Left lung (tissue), 10 donors: Measurements from ENCODE around the gene SLX9. TPM values are rescaled to one million over a fixed set of nuclear protein-coding genes. Genes with fewer than 3 reads are reported as not detected.

Experiments used
- ATAC-seq: fragments of 200-7000 bp; cut with Tn5 transposase; one replicate; pipeline ENCODE4 v1.9.1; 2020; ENCODE audit warnings: moderate library complexity
- DNase-seq, 4 donors: peaks; one replicate each; pipeline ENCODE4 v3.0.0-alpha.2; 2013 to 2020
- H3K27ac ChIP-seq, 2 donors: fragments of 200-600 bp; sonication (generic) in 1 of 2; one replicate each; pipeline versions ENCODE4 v1.5.0 to v1.8.0; 2020 to 2021
- H3K27me3 ChIP-seq, 2 donors: fragments of 200-600 bp; sonication (generic) in 1 of 2; one replicate each; pipeline versions ENCODE4 v1.5.0 to v1.8.0; 2020 to 2021
- H3K36me3 ChIP-seq, 2 donors: fragments of 200-600 bp; sonication (generic) in 1 of 2; one replicate each; pipeline versions ENCODE4 v1.5.0 to v1.8.0; 2020 to 2021
- H3K4me1 ChIP-seq, 2 donors: fragments of 200-600 bp; one replicate each; pipeline ENCODE4 v1.8.0; 2021
- H3K4me3 ChIP-seq, 2 donors: fragments of 200-600 bp; sonication (generic) in 1 of 2; one replicate each; pipeline versions ENCODE4 v1.5.0 to v1.8.0; 2020 to 2021; ENCODE audit warnings: mild to moderate bottlenecking in 1 of 2
- H3K9me3 ChIP-seq, 2 donors: fragments of 200-600 bp; sonication (generic) in 1 of 2; one replicate each; pipeline versions ENCODE4 v1.5.0 to v1.8.0; 2020 to 2021
- CTCF ChIP-seq, 2 donors: fragments of 200-600 bp; sonication (generic) in 1 of 2; IDR thresholded peaks; one replicate each; pipeline versions ENCODE4 v1.5.0 to v1.8.0; 2021; ENCODE audit warnings: antibody characterized with exemption in 2 of 2
- intact Hi-C, 2 donors: fragments of 100-400 bp; cut with DNase I; formaldehyde crosslinking; loops; one replicate each; pipeline versions ENCODE4 v1.11.2 to v1.14.2; 2022
- polyA plus RNA-seq, 6 donors: library from polyadenylated mRNA; unstranded; fragments of 120-200 nt; gene quantifications; one replicate each; pipeline ENCODE4 v1.2.1, GENCODE V29; 2013; ENCODE audit not compliant: insufficient read length in 6 of 6
- total RNA-seq, 2 donors: library from RNA; stranded (reverse); fragmentation: NEBNext Ultra II Directional; extraction: Animal tissue kit (Norgen Biotek cat#: 25700); gene quantifications; one replicate each; pipeline ENCODE4 v1.2.1, GENCODE V29; 2021
- donor health status: DM: no; HTN: yes; CAD: no.
- donor health status: DM: no; HTN: no; CAD: no.

SLX9 gene
- total and polyA plus RNA-seq, 8 donors: 11.5 to 29.6 (median 16.2) TPM

- Histone ChIP-seq H3K4me3 (no peak overlapping the region), H3K9me3 (no peaks in the 10 kb centered on the region), H3K27ac (no peak overlapping the region), H3K4me1 (peaks cover 0 to 15% of the 10 kb centered on the region in 2 donors), H3K36me3 (peaks cover 0 to 67% of the 10 kb centered on the region in 2 donors), H3K27me3 (no peaks in the 10 kb centered on the region)
- intact Hi-C loops: loop anchor here in 1 of 2 donors (5.0 kb wide), 1 partner anchor 179 kb away; no protein-coding TSS in a partner anchor
- no peak for TF ChIP-seq CTCF (IDR thresholded peaks at IDR 0.05)
- no peak for ATAC-seq
- peak in 1 of 4 donors; percentile 60 for DNase-seq
Observed at GRCh38 chr21:44948426-44949120, 8.7 kb downstream of the SLX9 start.

GRCh38 chr21:44949161-44949778, 9.4 kb downstream of the SLX9 start:
- H3K27me3 ChIP-seq: no peaks in the 10 kb centered on the region

GRCh38 chr21:44949779-44950198, 10.0 kb downstream of the SLX9 start:
- H3K27ac ChIP-seq: no peak overlapping the region
- DNase-seq: peak; percentile 53 to 97 (median 82)
- H3K4me3 ChIP-seq: no peak overlapping the region
- peaks cover 0 to 67% of the 10 kb centered on the region in 2 donors for H3K36me3 ChIP-seq
- H3K4me1 ChIP-seq: peaks cover 0 to 15% of the 10 kb centered on the region in 2 donors
- intact Hi-C loops: loop anchor here (5.0 to 10.0 kb wide), 2 partner anchors 175 to 178 kb away; no protein-coding TSS in a partner anchor
- no peaks in the 10 kb centered on the region for H3K27me3 ChIP-seq
- peak; percentile 95 for ATAC-seq
- peak; percentile 89 to 96 for TF ChIP-seq CTCF (IDR thresholded peaks at IDR 0.05)
- no peaks in the 10 kb centered on the region for H3K9me3 ChIP-seq

More at GRCh38 chr21:44949161-44949778, 9.4 kb downstream of the SLX9 start:
- TF ChIP-seq CTCF (IDR thresholded peaks at IDR 0.05): no peak
- DNase-seq (peak in 1 of 4 donors; percentile 76), ATAC-seq (peak; percentile 9)
- intact Hi-C loops: loop anchor here in 1 of 2 donors (5.0 kb wide), 1 partner anchor 178 kb away; no protein-coding TSS in a partner anchor
- Histone ChIP-seq H3K27ac (no peak overlapping the region), H3K4me3 (no peak overlapping the region), H3K9me3 (no peaks in the 10 kb centered on the region), H3K4me1 (peaks cover 0 to 15% of the 10 kb centered on the region in 2 donors), H3K36me3 (peaks cover 0 to 67% of the 10 kb centered on the region in 2 donors)

GRCh38 chr21:44950351-44950750, 10.5 kb downstream of the SLX9 start:
- Histone ChIP-seq H3K27me3 (no peaks in the 10 kb centered on the region), H3K4me1 (peaks cover 0 to 15% of the 10 kb centered on the region in 2 donors), H3K9me3 (no peaks in the 10 kb centered on the region), H3K36me3 (peaks cover 0 to 67% of the 10 kb centered on the region in 2 donors), H3K27ac (no peak overlapping the region), H3K4me3 (no peak overlapping the region)
- DNase-seq (peak in 1 of 4 donors; percentile 61), ATAC-seq (no peak)
- intact Hi-C loops: loop anchor here in 1 of 2 donors (10.0 kb wide), 1 partner anchor 174 kb away; no protein-coding TSS in a partner anchor
- TF ChIP-seq CTCF (IDR thresholded peaks at IDR 0.05): no peak
